Breast epithelium (tissue), 3 donors: ENCODE results near the gene CASS4.

Experiments used
- CTCF ChIP-seq, 3 donors: fragments of 450-650 bp; IDR thresholded peaks; one replicate each; pipeline ENCODE4 v1.5.1; 2016 to 2017; ENCODE audit warnings: antibody characterized with exemption in 3 of 3, mild to moderate bottlenecking in 3 of 3, moderate library complexity in 3 of 3
- POLR2A ChIP-seq: fragments of 450-650 bp; IDR thresholded peaks from one replicate; pipeline ENCODE4 v1.6.1; 2016; ENCODE audit warnings: antibody characterized with exemption, mild to moderate bottlenecking, moderate library complexity

- no peak for TF ChIP-seq CTCF (IDR thresholded peaks at IDR 0.05)
- no peak for TF ChIP-seq POLR2A
Observed at GRCh38 chr20:56371977-56372376, 40.1 kb upstream of the CASS4 start.
